Neural cell (in vitro differentiated cells): Measurements from ENCODE around the gene TNFAIP3. TPM values are rescaled to one million over a fixed set of nuclear protein-coding genes. Genes with fewer than 3 reads are reported as not detected.
"Not testable (repeated sequence)": the region's sequence is repeated elsewhere in the genome, so short reads cannot be mapped to it uniquely, and the experiment has no call there.

Experiments used
- H2AFZ ChIP-seq: fragments of 200-600, 300-800 bp; sonication (generic), shearing (Covaris generic); 2 replicates; pipeline ENCODE4 v1.6.0; 2014; ENCODE audit warnings: low read depth, mild to moderate bottlenecking, antibody characterized with exemption, low read length, moderate library complexity
- H3F3A ChIP-seq: fragments of 200-600 bp; shearing (Covaris generic); 2 replicates; pipeline ENCODE4 v1.6.1; 2016; ENCODE audit warnings: mild to moderate bottlenecking, moderate library complexity, mixed read lengths, antibody characterized with exemption, low read length; ENCODE audit not compliant: insufficient read depth, poor library complexity, severe bottlenecking
- H3K27ac ChIP-seq: fragments of 200-600, 300-800 bp; sonication (generic), shearing (Covaris generic); 2 replicates; pipeline ENCODE4 v1.5.1; 2014; ENCODE audit warnings: mild to moderate bottlenecking, low read length, moderate library complexity
- H3K27me3 ChIP-seq: fragments of 300-800, 200-600 bp; sonication (generic), shearing (Covaris generic); 2 replicates; pipeline ENCODE4 v1.6.0; 2014; ENCODE audit warnings: mild to moderate bottlenecking, low read depth, low read length, moderate library complexity; ENCODE audit not compliant: insufficient read depth
- H3K36me3 ChIP-seq: fragments of 300-800, 200-600 bp; sonication (generic), shearing (Covaris generic); 2 replicates; pipeline ENCODE4 v1.5.1; 2014; ENCODE audit warnings: mild to moderate bottlenecking, antibody characterized with exemption, low read length, moderate library complexity; ENCODE audit not compliant: insufficient read depth
- H3K4me2 ChIP-seq: fragments of 300-800, 200-600 bp; sonication (generic), shearing (Covaris generic); 2 replicates; pipeline ENCODE4 v1.6.0; 2014; ENCODE audit warnings: mild to moderate bottlenecking, low read length
- H3K4me3 ChIP-seq: fragments of 300-800, 200-600 bp; sonication (generic), shearing (Covaris generic); 2 replicates; pipeline ENCODE4 v1.5.1; 2014; ENCODE audit warnings: mild to moderate bottlenecking, low read length, moderate library complexity
- H3K79me2 ChIP-seq: fragments of 200-600 bp; shearing (Covaris generic); replicated peaks from 2 replicates; pipeline ENCODE4 v1.6.0; 2014; ENCODE audit warnings: mild to moderate bottlenecking, low read length, moderate library complexity; ENCODE audit not compliant: insufficient read depth
- H3K9ac ChIP-seq: fragments of 300-800, 200-600 bp; sonication (generic), shearing (Covaris generic); 2 replicates; pipeline ENCODE4 v1.6.1; 2016; ENCODE audit warnings: mild to moderate bottlenecking, low read length, mixed read lengths
- H3K9me2 ChIP-seq: fragments of 200-600 bp; shearing (Covaris generic); 2 replicates; pipeline ENCODE4 v1.6.1; 2016; ENCODE audit warnings: mild to moderate bottlenecking, low read length, mixed read lengths; ENCODE audit not compliant: insufficient read depth
- H3K9me3 ChIP-seq: fragments of 200-600, 300-800 bp; sonication (generic), shearing (Covaris generic); 2 replicates; pipeline ENCODE4 v1.6.1; 2016; ENCODE audit warnings: mild to moderate bottlenecking, mixed run types, low read length, moderate library complexity, mixed read lengths
- H4K20me1 ChIP-seq: fragments of 200-600 bp; shearing (Covaris generic); 2 replicates; pipeline ENCODE4 v1.6.1; 2016; ENCODE audit warnings: mild to moderate bottlenecking, mixed run types; ENCODE audit not compliant: insufficient read depth
- CTCF ChIP-seq: fragments of 450-650 bp; IDR thresholded peaks from 2 replicates; pipeline ENCODE4 v1.5.1; 2014; ENCODE audit warnings: antibody characterized with exemption, mild to moderate bottlenecking, moderate library complexity; ENCODE audit not compliant: poor library complexity, severe bottlenecking
- EP300 ChIP-seq: fragments of 450-650 bp; conservative IDR thresholded peaks from 2 replicates; pipeline ENCODE4 v1.6.1; 2014; ENCODE audit warnings: antibody characterized with exemption, mild to moderate bottlenecking, moderate library complexity; ENCODE audit not compliant: poor library complexity, severe bottlenecking
- EZH2 ChIP-seq: fragments of 200-600, 300-800 bp; shearing (Covaris generic), sonication (generic); IDR thresholded peaks from 2 replicates; pipeline ENCODE4 v1.6.1; 2014; ENCODE audit warnings: antibody characterized with exemption, low read length, borderline replicate concordance, mild to moderate bottlenecking; ENCODE audit not compliant: insufficient read depth, poor library complexity, severe bottlenecking
- MXI1 ChIP-seq: fragments of 450-650 bp; conservative IDR thresholded peaks from 2 replicates; pipeline ENCODE4 v1.6.1; 2014; ENCODE audit warnings: antibody characterized with exemption, mild to moderate bottlenecking; ENCODE audit not compliant: poor library complexity, severe bottlenecking
- POLR2AphosphoS5 ChIP-seq: IDR thresholded peaks from 2 replicates; pipeline ENCODE4 v1.6.1; 2012
- RAD21 ChIP-seq: fragments of 450-650 bp; conservative IDR thresholded peaks from 2 replicates; pipeline ENCODE4 v1.6.1; 2014; ENCODE audit warnings: antibody characterized with exemption, mild to moderate bottlenecking, moderate library complexity
- REST ChIP-seq: IDR thresholded peaks from 2 replicates; pipeline ENCODE4 v1.6.1; 2012; ENCODE audit warnings: borderline replicate concordance
- SMC3 ChIP-seq: fragments of 450-650 bp; conservative IDR thresholded peaks from 2 replicates; pipeline ENCODE4 v1.6.1; 2014; ENCODE audit warnings: antibody characterized with exemption, mild to moderate bottlenecking, moderate library complexity; ENCODE audit not compliant: poor library complexity
- TAF1 ChIP-seq: IDR thresholded peaks from 2 replicates; pipeline ENCODE4 v1.6.1; 2012; ENCODE audit warnings: low read depth
- polyA plus RNA-seq: library from polyadenylated mRNA; depleted of rRNA; stranded (reverse); fragments of >200 nt; gene quantifications from 2 replicates; pipeline ENCODE4 v1.2.3, GENCODE V29; 2014

Gene TNFAIP3
- polyA plus RNA-seq, 1 donor from 2014 or later = 0.20 TPM

GRCh38 chr6:137836788-137837187 is 30.3 kb upstream of the TNFAIP3 start:
- Histone ChIP-seq H3K27me3 (no peaks in the 10 kb centered on the region), H3K9ac (no peak overlapping the region), H3K79me2 (no peaks in the 10 kb centered on the region), H2AFZ (no peak overlapping the region), H3K9me2 (no peaks in the 10 kb centered on the region), H3K27ac (no peak overlapping the region), H3F3A (no peaks in the 10 kb centered on the region), H4K20me1 (no peaks in the 10 kb centered on the region), H3K4me2 (no peak overlapping the region), H3K36me3 (no peaks in the 10 kb centered on the region), H3K4me3 (no peak overlapping the region), H3K9me3 (no peaks in the 10 kb centered on the region)
- no peak for TF ChIP-seq POLR2AphosphoS5
- TF ChIP-seq TAF1 = no peak
- no peak for TF ChIP-seq SMC3
- no peak for TF ChIP-seq EZH2
- no peak for TF ChIP-seq REST
- TF ChIP-seq CTCF = no peak
- no peak for TF ChIP-seq RAD21
- TF ChIP-seq EP300 = no peak
- no peak for TF ChIP-seq MXI1

- not testable (repeated sequence) for H3K27me3 ChIP-seq, H3K79me2 ChIP-seq, H3K36me3 ChIP-seq, H4K20me1 ChIP-seq, H3K9me3 ChIP-seq, H3K9me2 ChIP-seq, H3K27ac ChIP-seq, H3K4me2 ChIP-seq, H2AFZ ChIP-seq, H3K9ac ChIP-seq, H3K4me3 ChIP-seq, H3F3A ChIP-seq
These were observed 29.0 kb upstream of the TNFAIP3 start for GRCh38 chr6:137838090-137838489.

DNA sequence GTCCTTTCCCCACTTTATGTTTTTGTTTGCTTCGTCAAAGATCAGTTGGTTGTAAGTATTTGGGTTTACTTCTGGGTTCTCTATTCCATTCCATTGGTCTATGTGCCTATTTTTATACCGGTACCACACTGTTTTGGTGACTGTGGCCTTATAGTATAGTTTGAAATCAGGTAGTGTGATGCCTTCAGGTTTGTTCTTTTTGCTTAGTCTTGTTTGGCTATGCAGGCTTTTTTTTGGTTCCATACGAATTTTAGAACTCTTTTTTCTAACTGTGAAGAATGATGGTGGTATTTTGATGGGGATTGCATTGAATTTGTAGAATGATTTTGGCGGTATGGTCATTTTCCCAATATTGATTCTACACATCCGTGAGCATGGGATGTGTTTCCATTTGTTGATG is 28.5 kb upstream of the TNFAIP3 start:
- H3K27me3 ChIP-seq, H2AFZ ChIP-seq, H3K4me2 ChIP-seq, H4K20me1 ChIP-seq, H3K79me2 ChIP-seq, H3F3A ChIP-seq, H3K9ac ChIP-seq, H3K36me3 ChIP-seq, H3K27ac ChIP-seq, H3K4me3 ChIP-seq, H3K9me2 ChIP-seq, H3K9me3 ChIP-seq: not testable (repeated sequence)
